Mesenchymal stem cell (in vitro differentiated cells and primary cell): ENCODE results near the gene ADCY3.
A peak's percentile ranks its signal among the peaks of the same experiment; 100 is the strongest.

Experiments
- DNase-seq: peaks from one replicate; pipeline ENCODE4 v3.0.0-alpha.2; 2013
- H2AFZ ChIP-seq: one replicate; pipeline ENCODE4 v1.6.1; 2013; ENCODE audit warnings: low read depth, mild to moderate bottlenecking, control low read depth, inconsistent platforms, low read length, moderate library complexity
- H2AK5ac ChIP-seq: 2 replicates; pipeline ENCODE4 v1.6.1; 2013; ENCODE audit warnings: low read length, moderate library complexity, mild to moderate bottlenecking, inconsistent platforms; ENCODE audit not compliant: severe bottlenecking
- H2BK120ac ChIP-seq: one replicate; pipeline ENCODE4 v1.6.1; 2013; ENCODE audit warnings: low read depth, mild to moderate bottlenecking, inconsistent platforms, low read length, moderate library complexity
- H2BK12ac ChIP-seq, 2 experiments: one replicate each; pipeline ENCODE4 v1.6.1; 2013; ENCODE audit warnings: inconsistent platforms in 2 of 2, low read length in 2 of 2, mild to moderate bottlenecking in 2 of 2, moderate library complexity in 2 of 2, control low read depth in 1 of 2
- H2BK15ac ChIP-seq: one replicate; pipeline ENCODE4 v1.6.1; 2013; ENCODE audit warnings: mild to moderate bottlenecking, low read depth, inconsistent platforms; ENCODE audit not compliant: poor library complexity, severe bottlenecking
- H2BK5ac ChIP-seq: 2 replicates; pipeline ENCODE4 v1.6.1; 2013; ENCODE audit warnings: low read depth, mild to moderate bottlenecking, low read length, control low read depth, inconsistent platforms; ENCODE audit not compliant: poor library complexity, severe bottlenecking
- H3K14ac ChIP-seq, 2 experiments: one replicate each; pipeline ENCODE4 v1.6.1; 2013; ENCODE audit warnings: inconsistent platforms in 2 of 2, low read length in 2 of 2, control low read depth in 1 of 2, mild to moderate bottlenecking in 1 of 2, moderate library complexity in 1 of 2
- H3K18ac ChIP-seq, 2 experiments: one replicate each; pipeline ENCODE4 v1.6.1; 2013; ENCODE audit warnings: inconsistent platforms in 2 of 2, low read length in 2 of 2, control low read depth in 1 of 2, low read depth in 1 of 2, mild to moderate bottlenecking in 1 of 2
- H3K23ac ChIP-seq, 2 experiments: one replicate each; pipeline ENCODE4 v1.6.1; 2013; ENCODE audit warnings: inconsistent platforms in 2 of 2, low read length in 2 of 2, mild to moderate bottlenecking in 2 of 2, moderate library complexity in 2 of 2, control low read depth in 1 of 2
- H3K27ac ChIP-seq: 2 replicates; pipeline ENCODE4 v1.5.1; 2013; ENCODE audit warnings: mild to moderate bottlenecking, moderate library complexity, low read length, control low read depth, inconsistent platforms; ENCODE audit not compliant: poor library complexity, severe bottlenecking
- H3K27me3 ChIP-seq, 2 experiments: 2 replicates each; pipeline versions ENCODE4 v1.6.1 to v1.7.0; 2013; ENCODE audit warnings: low read length in 2 of 2, mild to moderate bottlenecking in 2 of 2, moderate library complexity in 2 of 2, control low read depth in 1 of 2, inconsistent platforms in 1 of 2; ENCODE audit not compliant: control insufficient read depth in 1 of 2, insufficient read depth in 1 of 2
- H3K36me3 ChIP-seq, 2 experiments: 2 replicates each; pipeline versions ENCODE4 v1.6.1 to v1.7.0; 2013; ENCODE audit warnings: low read length in 2 of 2, control low read depth in 1 of 2, inconsistent platforms in 1 of 2, low read depth in 1 of 2, mild to moderate bottlenecking in 1 of 2; ENCODE audit not compliant: insufficient read depth in 2 of 2, control insufficient read depth in 1 of 2
- H3K4ac ChIP-seq, 2 experiments: one replicate each; pipeline ENCODE4 v1.6.1; 2013; ENCODE audit warnings: inconsistent platforms in 2 of 2, low read length in 2 of 2, mild to moderate bottlenecking in 2 of 2, moderate library complexity in 2 of 2, control low read depth in 1 of 2, low read depth in 1 of 2
- H3K4me1 ChIP-seq: 2 replicates; pipeline ENCODE4 v1.6.1; 2013; ENCODE audit warnings: low read depth, low read length, control low read depth; ENCODE audit not compliant: control insufficient read depth, insufficient read depth
- H3K4me2 ChIP-seq: 2 replicates; pipeline ENCODE4 v1.6.1; 2013; ENCODE audit warnings: low read length, mild to moderate bottlenecking, inconsistent platforms; ENCODE audit not compliant: poor library complexity, severe bottlenecking
- H3K4me3 ChIP-seq, 2 experiments: 2 replicates each; pipeline versions ENCODE4 v1.5.1 to v1.7.0; 2013; ENCODE audit warnings: low read length in 2 of 2, mild to moderate bottlenecking in 2 of 2, control low read depth in 1 of 2, low read depth in 1 of 2; ENCODE audit not compliant: insufficient read depth in 1 of 2
- H3K79me1 ChIP-seq: replicated peaks from 2 replicates; pipeline ENCODE4 v1.6.1; 2013; ENCODE audit warnings: mild to moderate bottlenecking, control low read depth, low read length, inconsistent platforms; ENCODE audit not compliant: poor library complexity, severe bottlenecking
- H3K9ac ChIP-seq: 2 replicates; pipeline ENCODE4 v1.7.0; 2013; ENCODE audit warnings: mild to moderate bottlenecking, low read length, moderate library complexity
- H3K9me3 ChIP-seq: 2 replicates; pipeline ENCODE4 v1.7.0; 2013; ENCODE audit warnings: mild to moderate bottlenecking, low read length; ENCODE audit not compliant: control insufficient read depth
- H4K8ac ChIP-seq: one replicate; pipeline ENCODE4 v1.6.1; 2013; ENCODE audit warnings: inconsistent platforms, mild to moderate bottlenecking, low read length, moderate library complexity
- H4K91ac ChIP-seq: one replicate; pipeline ENCODE4 v1.6.1; 2013; ENCODE audit warnings: mild to moderate bottlenecking, low read length, inconsistent platforms
- WGBS: methylation state at CpG from one replicate; pipeline ENCODE4 v1.1.7; 2013; ENCODE audit warnings: mixed read lengths; 5-methylcytosine and 5-hydroxymethylcytosine counted together

ADCY3 gene

DNA sequence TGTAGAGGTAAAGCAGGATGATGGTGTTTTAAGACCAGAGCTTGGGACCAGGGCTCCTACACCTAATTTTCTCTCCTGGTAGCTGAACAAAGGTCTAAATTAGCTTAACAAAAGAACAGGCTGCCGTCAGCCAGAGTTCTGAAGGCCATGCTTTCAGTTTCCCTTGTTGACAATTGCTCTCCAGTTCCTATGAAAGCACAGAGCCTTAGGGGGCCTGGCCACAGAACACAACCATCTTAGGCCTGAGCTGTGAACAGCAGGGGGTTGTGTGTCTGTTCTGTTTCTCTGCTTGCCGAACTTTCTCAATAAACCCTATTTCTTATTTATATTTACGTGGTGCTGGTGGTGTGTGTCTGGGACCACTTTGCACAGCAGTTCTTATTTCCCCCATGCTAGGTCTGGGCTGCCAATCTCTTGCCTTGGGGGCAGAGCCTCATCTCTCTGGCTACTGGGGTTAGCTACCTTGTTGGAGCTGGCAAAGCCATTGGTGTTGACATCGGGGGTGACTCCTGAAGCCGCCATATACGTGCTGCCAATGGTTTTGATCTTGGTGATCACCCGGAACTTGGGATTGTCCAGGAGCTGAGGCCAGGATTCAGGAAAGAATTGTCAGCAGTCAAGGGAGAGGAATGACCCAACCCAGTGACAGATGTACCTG lies 97.9 kb downstream of the ADCY3 start:
- no peak overlapping the region for H2BK15ac ChIP-seq
- WGBS = 92% methylated on average over 6 of the region's 7 CpGs
- no peak for DNase-seq

GRCh38 chr2:24821433-24821891 lies 98.6 kb downstream of the ADCY3 start:
- H3K27ac ChIP-seq = peak overlapping the region; percentile 6
- no peak overlapping the region for H3K9ac ChIP-seq
- H3K23ac ChIP-seq = no peak overlapping the region
- WGBS = 97% methylated on average over 15 of the region's 15 CpGs
- H3K4me1 ChIP-seq = peaks cover 26% of the 10 kb centered on the region
- no peak overlapping the region for H3K4me3 ChIP-seq
- no peak overlapping the region for H2BK5ac ChIP-seq
- H2AFZ ChIP-seq = no peak overlapping the region
- peaks cover 30% of the 10 kb centered on the region for H3K79me1 ChIP-seq
- no peak overlapping the region for H3K4ac ChIP-seq
- H3K18ac ChIP-seq = no peak overlapping the region
- peak overlapping the region; percentile 49 for H2AK5ac ChIP-seq
- H3K27me3 ChIP-seq = no peaks in the 10 kb centered on the region
- no peak overlapping the region for H4K8ac ChIP-seq
- H2BK15ac ChIP-seq = no peak overlapping the region
- H3K36me3 ChIP-seq = peaks cover 38 to 70% of the 10 kb centered on the region in 2 experiments
- H3K14ac ChIP-seq = no peak overlapping the region
- H4K91ac ChIP-seq = no peak overlapping the region
- H3K9me3 ChIP-seq = no peaks in the 10 kb centered on the region
- no peak overlapping the region for H2BK120ac ChIP-seq
- DNase-seq = no peak
- H2BK12ac ChIP-seq = no peak overlapping the region
- H3K4me2 ChIP-seq = no peak overlapping the region

More for the DNA sequence above, 97.9 kb downstream of the ADCY3 start:
- H3K27ac ChIP-seq = peak overlapping the region; percentile 6
- no peak overlapping the region for H2BK5ac ChIP-seq
- no peak overlapping the region for H2BK12ac ChIP-seq
- H2BK120ac ChIP-seq = no peak overlapping the region
- H3K4me2 ChIP-seq = peak overlapping the region; percentile 32
- H3K18ac ChIP-seq = no peak overlapping the region
- peaks cover 38 to 73% of the 10 kb centered on the region in 2 experiments for H3K36me3 ChIP-seq
- H3K27me3 ChIP-seq = no peaks in the 10 kb centered on the region
- H2AK5ac ChIP-seq = no peak overlapping the region
- H3K14ac ChIP-seq = no peak overlapping the region
- no peak overlapping the region for H2AFZ ChIP-seq
- H3K9me3 ChIP-seq = no peaks in the 10 kb centered on the region
- peaks cover 26% of the 10 kb centered on the region for H3K4me1 ChIP-seq
- no peak overlapping the region for H3K23ac ChIP-seq
- H3K79me1 ChIP-seq = peaks cover 28% of the 10 kb centered on the region
- H3K4me3 ChIP-seq = no peak overlapping the region
- H4K91ac ChIP-seq = no peak overlapping the region
- H4K8ac ChIP-seq = no peak overlapping the region
- H3K4ac ChIP-seq = no peak overlapping the region
- H3K9ac ChIP-seq = no peak overlapping the region

GRCh38 chr2:24820598-24821432 lies 99.2 kb downstream of the ADCY3 start:
- no peak overlapping the region for H4K8ac ChIP-seq
- H3K27me3 ChIP-seq = no peaks in the 10 kb centered on the region
- H2BK15ac ChIP-seq = no peak overlapping the region
- H3K4me1 ChIP-seq = peaks cover 22% of the 10 kb centered on the region
- H2AK5ac ChIP-seq = no peak overlapping the region
- no peak overlapping the region for H3K4ac ChIP-seq
- no peaks in the 10 kb centered on the region for H3K9me3 ChIP-seq
- H3K18ac ChIP-seq = no peak overlapping the region
- peaks cover 38 to 74% of the 10 kb centered on the region in 2 experiments for H3K36me3 ChIP-seq
- H2BK120ac ChIP-seq = no peak overlapping the region
- no peak overlapping the region for H2BK12ac ChIP-seq
- H3K27ac ChIP-seq = no peak overlapping the region
- no peak overlapping the region for H2AFZ ChIP-seq
- H2BK5ac ChIP-seq = no peak overlapping the region
- DNase-seq = no peak
- H3K4me3 ChIP-seq = no peak overlapping the region
- peaks cover 33% of the 10 kb centered on the region for H3K79me1 ChIP-seq
- H3K23ac ChIP-seq = no peak overlapping the region
- no peak overlapping the region for H4K91ac ChIP-seq
- 95% methylated on average over 17 of the region's 17 CpGs for WGBS
- H3K14ac ChIP-seq = no peak overlapping the region
- H3K4me2 ChIP-seq = no peak overlapping the region
- H3K9ac ChIP-seq = no peak overlapping the region

- H3K9ac ChIP-seq = no peak overlapping the region
- no peaks in the 10 kb centered on the region for H3K9me3 ChIP-seq
- H2AFZ ChIP-seq = no peak overlapping the region
- H3K18ac ChIP-seq = no peak overlapping the region
- H3K4me1 ChIP-seq = peaks cover 19% of the 10 kb centered on the region
- DNase-seq = no peak
- no peak overlapping the region for H2BK12ac ChIP-seq
- no peak overlapping the region for H2AK5ac ChIP-seq
- H3K79me1 ChIP-seq = peaks cover 31% of the 10 kb centered on the region
- H3K14ac ChIP-seq = no peak overlapping the region
- no peak overlapping the region for H3K4me2 ChIP-seq
- 97% methylated on average over 7 of the region's 7 CpGs for WGBS
- H3K36me3 ChIP-seq = peaks cover 38 to 78% of the 10 kb centered on the region in 2 experiments
- no peak overlapping the region for H2BK15ac ChIP-seq
- H4K91ac ChIP-seq = no peak overlapping the region
- H3K27ac ChIP-seq = no peak overlapping the region
- no peak overlapping the region for H3K4ac ChIP-seq
- no peak overlapping the region for H4K8ac ChIP-seq
- H3K23ac ChIP-seq = no peak overlapping the region
- no peak overlapping the region for H2BK5ac ChIP-seq
- H2BK120ac ChIP-seq = no peak overlapping the region
- H3K4me3 ChIP-seq = no peak overlapping the region
- H3K27me3 ChIP-seq = no peaks in the 10 kb centered on the region
Measured at GRCh38 chr2:24820175-24820513, 99.9 kb downstream of the ADCY3 start.
